ENCODE measurements around the gene LFNG. TPM values are rescaled to one million over a fixed set of nuclear protein-coding genes. Genes with fewer than 3 reads are reported as not detected.

The LFNG gene
- total RNA-seq, 1 experiment from 2014 or later, result 38.1 TPM

GRCh38 chr7:2481195-2481594 lies 38.4 kb upstream of the LFNG start:
- intact Hi-C loops (cut with micrococcal nuclease; ENCODE audit: unreplicated experiment), result no loop called here

GRCh38 chr7:2482725-2483451 lies 36.7 kb upstream of the LFNG start:
- no peak for DNase-seq (ENCODE audit: low read depth, low spot score)
- no peaks in the 10 kb centered on the region for H3K27me3 ChIP-seq (ENCODE audit: control insufficient read depth, insufficient read depth, low read length)
- peaks cover 4% of the 10 kb centered on the region; the same call in 1 of the 2 replicates for H3K9me3 ChIP-seq (ENCODE audit: control insufficient read depth, insufficient read depth, low read depth, low read length)
- no peak overlapping the region for H3K27ac ChIP-seq (ENCODE audit: low read length)
- in situ Hi-C loops (cut with HindIII; ENCODE audit: low pct_unique_long_range_greater_than_20kb, low sequenced_read_pairs) (no loop called here), intact Hi-C loops (cut with micrococcal nuclease; ENCODE audit: unreplicated experiment) (no loop called here)
- ATAC-seq, result no peak
- CTCF ChIA-PET, result interaction anchor here (0.5 kb wide), 2 partner anchors 53 to 69 kb away, joined by 3 to 14 read pairs; no protein-coding TSS in a partner anchor
- POLR2A ChIA-PET, result no interaction called here
- TF ChIP-seq, protein P1, sequence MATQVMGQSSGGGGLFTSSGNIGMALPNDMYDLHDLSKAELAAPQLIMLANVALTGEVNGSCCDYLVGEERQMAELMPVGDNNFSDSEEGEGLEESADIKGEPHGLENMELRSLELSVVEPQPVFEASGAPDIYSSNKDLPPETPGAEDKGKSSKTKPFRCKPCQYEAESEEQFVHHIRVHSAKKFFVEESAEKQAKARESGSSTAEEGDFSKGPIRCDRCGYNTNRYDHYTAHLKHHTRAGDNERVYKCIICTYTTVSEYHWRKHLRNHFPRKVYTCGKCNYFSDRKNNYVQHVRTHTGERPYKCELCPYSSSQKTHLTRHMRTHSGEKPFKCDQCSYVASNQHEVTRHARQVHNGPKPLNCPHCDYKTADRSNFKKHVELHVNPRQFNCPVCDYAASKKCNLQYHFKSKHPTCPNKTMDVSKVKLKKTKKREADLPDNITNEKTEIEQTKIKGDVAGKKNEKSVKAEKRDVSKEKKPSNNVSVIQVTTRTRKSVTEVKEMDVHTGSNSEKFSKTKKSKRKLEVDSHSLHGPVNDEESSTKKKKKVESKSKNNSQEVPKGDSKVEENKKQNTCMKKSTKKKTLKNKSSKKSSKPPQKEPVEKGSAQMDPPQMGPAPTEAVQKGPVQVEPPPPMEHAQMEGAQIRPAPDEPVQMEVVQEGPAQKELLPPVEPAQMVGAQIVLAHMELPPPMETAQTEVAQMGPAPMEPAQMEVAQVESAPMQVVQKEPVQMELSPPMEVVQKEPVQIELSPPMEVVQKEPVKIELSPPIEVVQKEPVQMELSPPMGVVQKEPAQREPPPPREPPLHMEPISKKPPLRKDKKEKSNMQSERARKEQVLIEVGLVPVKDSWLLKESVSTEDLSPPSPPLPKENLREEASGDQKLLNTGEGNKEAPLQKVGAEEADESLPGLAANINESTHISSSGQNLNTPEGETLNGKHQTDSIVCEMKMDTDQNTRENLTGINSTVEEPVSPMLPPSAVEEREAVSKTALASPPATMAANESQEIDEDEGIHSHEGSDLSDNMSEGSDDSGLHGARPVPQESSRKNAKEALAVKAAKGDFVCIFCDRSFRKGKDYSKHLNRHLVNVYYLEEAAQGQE (IDR thresholded peaks at IDR 0.05; ENCODE audit: insufficient read depth in 1 of 2, low read depth in 2 of 2, low read length in 1 of 2), result no peak
- TF ChIP-seq POLR2AphosphoS5 (IDR thresholded peaks at IDR 0.05; ENCODE audit: low read depth, low read length) (no peak), TCF7L2 (IDR thresholded peaks at IDR 0.05; ENCODE audit: low read depth, low read length) (no peak), SIN3A (IDR thresholded peaks at IDR 0.05; ENCODE audit: borderline replicate concordance, insufficient read depth, low read depth, low read length) (no peak), CTCF (IDR thresholded peaks at IDR 0.05) (no peak)
- no peaks in the 10 kb centered on the region for H3K36me3 ChIP-seq (ENCODE audit: control insufficient read depth, insufficient read depth, low read length)
- H3K4me3 ChIP-seq (ENCODE audit: low read depth in 2 of 2, low read length in 2 of 2), result no peak overlapping the region
- peaks cover 12% of the 10 kb centered on the region for H3K4me1 ChIP-seq (ENCODE audit: control insufficient read depth, insufficient read depth, low read length)
- BruUV-seq (replicated peaks), result no TSS peak

More at GRCh38 chr7:2481195-2481594, 38.4 kb upstream of the LFNG start:
- no peak for ATAC-seq
- H3K4me1 ChIP-seq (ENCODE audit: control insufficient read depth, insufficient read depth, low read length), result peaks cover 18% of the 10 kb centered on the region
- no TSS peak for BruUV-seq (replicated peaks)
- no peak overlapping the region for H3K27ac ChIP-seq (ENCODE audit: low read length)
- in situ Hi-C loops (cut with HindIII; ENCODE audit: low pct_unique_long_range_greater_than_20kb, low sequenced_read_pairs), result no loop called here
- peaks cover 4% of the 10 kb centered on the region; the same call in 1 of the 2 replicates for H3K9me3 ChIP-seq (ENCODE audit: control insufficient read depth, insufficient read depth, low read depth, low read length)
- POLR2A ChIA-PET, result interaction anchor here (0.7 kb wide), 1 partner anchor 1985 kb away, joined by 3 read pairs; no protein-coding TSS in a partner anchor
- CTCF ChIA-PET, result interaction anchor here (0.6 kb wide), 1 partner anchor 8 kb away, joined by 4 read pairs; no protein-coding TSS in a partner anchor
- TF ChIP-seq TCF7L2 (IDR thresholded peaks at IDR 0.05; ENCODE audit: low read depth, low read length) (no peak), SIN3A (IDR thresholded peaks at IDR 0.05; ENCODE audit: borderline replicate concordance, insufficient read depth, low read depth, low read length) (no peak), POLR2AphosphoS5 (IDR thresholded peaks at IDR 0.05; ENCODE audit: low read depth, low read length) (no peak)
- TF ChIP-seq, protein P1 (IDR thresholded peaks at IDR 0.05; ENCODE audit: insufficient read depth in 1 of 2, low read depth in 2 of 2, low read length in 1 of 2), result no peak
- H3K4me3 ChIP-seq (ENCODE audit: low read depth in 2 of 2, low read length in 2 of 2), result no peak overlapping the region
- no peaks in the 10 kb centered on the region for H3K36me3 ChIP-seq (ENCODE audit: control insufficient read depth, insufficient read depth, low read length)
- H3K27me3 ChIP-seq (ENCODE audit: control insufficient read depth, insufficient read depth, low read length), result no peaks in the 10 kb centered on the region
- DNase-seq (ENCODE audit: low read depth, low spot score), result no peak
